ENCODE measurements around the gene MEIS2. TPM values are rescaled to one million over a fixed set of nuclear protein-coding genes. Genes with fewer than 3 reads are reported as not detected.

MEIS2 gene
- total RNA-seq, 1 donor from 2014 or later, result 44.9 TPM

GRCh38 chr15:36880224-36880912 lies 220.0 kb downstream of the MEIS2 start:
- DNase-seq, result peak; percentile 31
- intact Hi-C loops (cut with micrococcal nuclease), result loop anchor here (5.0 kb wide), 1 partner anchor 232 kb away; no protein-coding TSS in a partner anchor
- no peak for ATAC-seq

DNA sequence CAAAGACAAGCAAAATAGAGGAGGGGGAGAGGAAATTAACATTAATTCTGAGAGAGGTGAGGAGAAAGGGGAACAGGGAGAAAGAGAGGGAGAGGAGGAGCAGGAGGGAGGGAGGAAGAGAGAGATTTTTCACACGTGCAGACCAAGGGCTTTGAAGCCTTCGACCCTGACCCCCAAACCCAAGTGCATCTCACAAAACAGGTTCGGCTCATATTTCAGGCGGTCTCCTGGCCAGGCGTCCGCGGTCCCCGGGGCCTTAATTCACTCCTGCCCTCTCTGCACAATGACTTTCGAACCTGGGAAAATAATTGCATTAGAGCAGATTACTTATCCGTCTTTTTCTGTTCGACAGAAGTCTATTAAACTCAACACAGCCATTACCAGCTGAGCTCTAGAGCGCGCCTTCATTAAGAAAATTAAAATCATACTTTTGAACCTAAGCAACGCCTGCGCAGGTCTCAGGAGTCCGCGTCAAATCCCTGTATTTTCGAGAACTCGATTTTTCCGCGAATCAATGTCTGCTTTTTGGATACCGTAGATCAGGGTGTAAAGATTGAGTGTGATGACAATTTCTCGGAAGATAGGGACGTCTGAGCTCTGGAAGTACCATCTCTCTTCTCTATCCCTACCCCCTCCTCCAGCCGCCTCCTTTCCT lies 220.7 kb downstream of the MEIS2 start:
- ATAC-seq (no peak), DNase-seq (no peak)
- intact Hi-C loops (cut with micrococcal nuclease), result loop anchor here (5.0 kb wide), 1 partner anchor 233 kb away; no protein-coding TSS in a partner anchor

DNA sequence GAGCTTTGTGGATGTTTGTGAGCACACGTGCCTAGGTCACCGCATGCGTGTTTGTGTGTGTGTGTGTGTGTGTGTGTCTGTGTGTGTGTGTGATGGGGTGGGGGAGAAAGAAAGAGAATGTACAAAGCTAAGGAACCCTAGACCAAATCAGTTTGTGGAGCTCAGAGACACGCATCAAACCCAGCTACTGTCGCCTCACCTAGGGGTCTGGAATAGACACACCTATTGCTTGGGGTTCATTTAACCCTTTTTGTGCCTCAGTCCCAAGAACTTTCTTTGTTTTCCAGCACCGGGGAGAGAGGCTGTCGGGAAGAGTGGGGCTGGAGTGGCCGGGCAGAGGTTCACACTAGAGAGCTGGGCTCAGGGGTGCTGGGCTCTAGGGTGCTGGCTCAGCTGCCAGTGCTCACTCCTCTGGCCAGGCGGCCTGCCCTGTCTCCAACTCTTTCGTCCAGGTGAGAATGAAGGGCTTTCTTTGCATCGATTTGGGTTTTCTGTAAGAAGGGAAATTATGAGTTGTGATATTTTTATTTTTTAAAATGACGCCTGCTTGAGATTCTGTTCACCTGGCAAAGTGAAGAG lies 221.6 kb downstream of the MEIS2 start:
- DNase-seq (no peak), ATAC-seq (no peak)
- intact Hi-C loops (cut with micrococcal nuclease), result no loop called here

DNA sequence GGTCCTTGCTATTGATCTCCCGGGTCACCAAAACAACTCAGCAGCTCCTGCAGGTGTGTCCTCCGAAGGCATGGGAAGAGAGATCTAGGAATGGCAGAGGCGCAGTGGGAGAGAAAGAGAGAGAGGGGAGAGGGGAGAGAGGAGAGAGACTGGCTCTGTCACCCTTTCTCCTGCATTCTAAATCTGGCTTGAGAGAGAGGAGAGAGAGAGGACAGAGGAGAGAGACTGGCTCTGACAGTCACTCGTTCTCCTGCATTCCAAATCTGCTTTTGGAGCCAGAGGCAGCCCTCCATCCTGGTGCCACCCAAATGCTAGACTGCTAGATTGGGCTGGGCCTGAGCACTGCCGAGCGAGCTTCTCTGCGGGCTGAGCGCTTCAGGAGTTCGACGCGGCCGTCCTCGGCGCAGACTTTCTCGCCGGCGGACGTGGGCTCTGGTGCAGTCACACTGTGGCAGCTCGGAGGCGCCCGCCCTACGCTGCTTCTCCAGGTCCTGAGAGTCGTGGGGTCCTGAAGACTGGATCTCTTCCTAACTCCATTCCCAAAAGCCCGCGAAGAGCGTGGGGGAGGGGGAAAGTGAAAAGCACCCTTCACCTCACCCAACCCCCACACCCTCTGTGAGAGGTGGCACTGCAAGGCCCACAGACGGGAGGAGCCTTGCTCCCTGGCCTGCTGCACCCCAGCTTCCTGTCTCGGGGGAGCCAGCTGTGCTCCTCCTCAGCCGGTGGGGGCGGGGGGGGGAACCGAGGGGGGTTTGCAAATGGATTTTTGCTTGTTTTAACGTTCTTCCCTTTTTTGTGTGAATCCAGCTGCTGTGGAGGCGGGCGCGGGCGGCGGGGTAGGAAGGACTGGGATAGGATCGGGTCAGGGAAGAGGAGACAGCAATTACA lies 222.3 kb downstream of the MEIS2 start:
- intact Hi-C loops (cut with micrococcal nuclease), result no loop called here
- peak; percentile 72 for ATAC-seq
- DNase-seq, result peak; percentile 43

GRCh38 chr15:36877294-36877693 lies 223.1 kb downstream of the MEIS2 start:
- ATAC-seq (peak; percentile 14), DNase-seq (no peak)
- intact Hi-C loops (cut with micrococcal nuclease), result no loop called here

DNA sequence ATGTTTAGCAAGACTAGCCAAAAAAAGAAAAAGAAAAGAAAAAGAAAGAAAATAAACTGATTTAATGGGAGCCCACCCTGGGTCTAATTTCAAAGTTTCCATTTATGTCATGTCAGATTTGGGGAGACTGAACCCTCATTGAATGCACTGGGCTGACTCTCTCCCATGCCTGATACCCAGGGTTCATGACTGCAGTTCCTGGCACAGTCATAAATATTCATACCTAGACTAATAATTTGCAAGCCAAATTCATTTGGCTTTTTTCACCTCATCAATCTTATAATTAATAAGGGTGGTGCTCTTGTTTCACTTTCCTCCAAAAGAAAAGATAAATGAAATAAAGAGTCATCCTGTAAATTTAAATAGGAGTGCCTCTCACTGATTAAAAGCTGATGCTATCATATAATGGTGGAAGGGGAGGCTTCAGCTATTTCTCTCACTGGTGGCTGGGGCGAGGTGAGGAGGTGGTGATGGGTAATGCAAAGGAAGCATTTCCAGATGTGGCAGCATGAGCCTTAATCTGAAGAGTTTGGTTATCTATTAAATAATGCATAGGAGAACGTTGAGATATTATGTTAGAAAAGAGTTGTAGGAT lies 224.5 kb downstream of the MEIS2 start:
- DNase-seq (no peak), ATAC-seq (no peak)
- intact Hi-C loops (cut with micrococcal nuclease), result no loop called here

GRCh38 chr15:36874930-36875329 lies 225.4 kb downstream of the MEIS2 start:
- ATAC-seq, result no peak
- intact Hi-C loops (cut with micrococcal nuclease), result no loop called here
- no peak for DNase-seq

GRCh38 chr15:36867436-36867835 lies 232.9 kb downstream of the MEIS2 start:
- intact Hi-C loops (cut with micrococcal nuclease), result no loop called here
- no peak for DNase-seq
- no peak for ATAC-seq

- no peak for ATAC-seq
- intact Hi-C loops (cut with micrococcal nuclease), result no loop called here
- no peak for DNase-seq
Measured at GRCh38 chr15:36866896-36867295, 233.5 kb downstream of the MEIS2 start.

DNA sequence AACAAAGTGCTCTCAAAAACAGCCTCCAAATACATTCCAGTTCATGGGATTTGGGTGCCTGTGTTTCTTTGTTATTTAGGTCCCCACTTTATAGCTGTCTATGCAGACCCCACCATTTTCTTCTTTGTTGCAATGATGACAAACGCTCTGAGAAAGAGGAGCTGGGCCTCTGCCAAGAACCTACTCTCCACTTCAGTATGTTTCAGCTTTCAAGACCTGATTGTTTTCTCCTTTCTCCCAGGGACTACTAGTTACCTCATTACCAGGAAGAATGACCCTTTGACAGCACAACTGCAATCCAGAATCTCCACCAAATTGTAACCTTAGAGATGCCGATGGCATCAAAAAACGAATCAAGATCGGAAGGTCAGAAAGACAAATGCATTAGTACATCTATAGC lies 236.8 kb downstream of the MEIS2 start:
- intact Hi-C loops (cut with micrococcal nuclease), result no loop called here
- ATAC-seq (no peak), DNase-seq (no peak)

DNA sequence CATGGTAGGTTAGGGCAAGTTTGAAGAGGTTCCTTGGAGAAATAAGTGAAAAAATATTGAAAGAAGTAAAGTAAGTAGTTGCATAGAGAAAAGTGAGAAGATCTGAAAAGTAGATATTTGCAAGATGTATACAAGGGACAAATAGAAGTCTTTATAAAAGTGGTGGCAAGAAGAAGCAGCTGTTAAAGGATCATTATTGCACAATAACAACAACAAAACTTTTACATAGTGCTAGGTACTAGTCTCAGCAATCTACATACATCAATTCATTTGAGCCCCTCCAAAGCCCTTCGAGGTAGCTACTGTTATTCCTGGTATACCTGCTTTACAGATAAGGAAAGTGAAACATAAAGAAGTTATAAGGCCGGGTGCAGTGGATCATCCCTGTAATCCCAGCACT lies 239.6 kb downstream of the MEIS2 start:
- no peak for ATAC-seq
- no peak for DNase-seq
- intact Hi-C loops (cut with micrococcal nuclease), result no loop called here

- ATAC-seq, result no peak
- DNase-seq, result no peak
- intact Hi-C loops (cut with micrococcal nuclease), result no loop called here
Measured at GRCh38 chr15:36858423-36858822, 241.9 kb downstream of the MEIS2 start.

GRCh38 chr15:36856339-36856973 lies 243.9 kb downstream of the MEIS2 start:
- intact Hi-C loops (cut with micrococcal nuclease), result no loop called here
- no peak for DNase-seq
- ATAC-seq, result no peak

DNA sequence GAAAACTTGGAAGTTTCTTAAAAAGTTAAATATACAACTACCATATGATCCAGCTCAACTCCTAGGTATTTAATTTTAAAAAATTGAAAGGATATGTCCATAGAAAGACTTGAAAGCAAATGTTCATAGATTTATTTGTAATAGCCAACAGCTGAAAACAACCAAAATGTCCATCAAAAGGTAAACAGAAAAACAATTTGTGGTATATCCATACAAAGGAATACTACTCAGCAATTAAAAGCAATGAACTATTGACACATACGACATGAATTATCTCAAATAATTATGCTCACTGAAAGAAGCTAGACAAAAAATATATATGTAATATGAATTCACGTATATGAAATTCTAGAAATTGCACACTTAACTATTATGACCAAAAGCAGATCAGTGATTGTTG lies 249.5 kb downstream of the MEIS2 start:
- intact Hi-C loops (cut with micrococcal nuclease), result no loop called here
- ATAC-seq (no peak), DNase-seq (no peak)

DNA sequence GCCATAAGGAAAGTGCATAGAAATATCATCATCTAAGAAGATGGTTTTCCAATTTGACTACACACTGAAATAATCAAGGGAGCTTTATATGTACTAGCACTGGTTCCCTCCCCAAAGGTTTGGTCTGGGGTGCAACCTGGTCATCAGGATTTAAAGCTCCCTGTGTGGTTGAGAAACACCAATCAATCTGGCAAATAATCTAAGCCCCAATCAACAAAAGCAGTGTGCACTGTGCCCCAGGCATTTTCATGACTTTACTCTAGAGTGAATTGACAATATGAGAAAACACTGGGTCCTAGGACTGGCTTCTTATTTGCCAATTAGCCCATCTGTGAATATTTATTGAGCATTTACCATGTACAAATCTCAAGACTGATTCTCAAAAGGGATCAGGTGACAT lies 255.1 kb downstream of the MEIS2 start:
- intact Hi-C loops (cut with micrococcal nuclease), result no loop called here
- ATAC-seq, result no peak

GRCh38 chr15:36844534-36844998 lies 255.8 kb downstream of the MEIS2 start:
- intact Hi-C loops (cut with micrococcal nuclease), result no loop called here
- DNase-seq, result no peak
- ATAC-seq, result no peak

More for the DNA sequence above, 255.1 kb downstream of the MEIS2 start:
- DNase-seq, result no peak

DNA sequence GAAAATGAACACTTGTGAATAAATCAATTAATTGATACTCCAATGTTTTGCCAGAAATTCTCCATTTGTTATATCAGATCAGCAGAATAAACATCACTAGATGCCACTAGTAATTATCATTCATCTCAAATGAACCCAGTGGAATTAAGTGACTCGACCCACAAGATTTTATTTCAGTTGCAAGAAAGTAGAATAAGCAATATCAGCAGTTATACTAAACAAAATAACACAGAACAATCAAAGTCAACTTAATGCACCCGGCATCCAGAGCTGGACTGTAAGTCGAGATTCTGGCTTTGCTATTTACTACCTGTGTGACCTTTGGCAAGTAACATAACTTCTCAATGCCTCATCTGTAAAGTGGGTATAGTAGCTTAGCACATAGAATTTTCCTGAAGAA lies 256.5 kb downstream of the MEIS2 start:
- intact Hi-C loops (cut with micrococcal nuclease), result no loop called here
- no peak for ATAC-seq
- DNase-seq, result no peak

GRCh38 chr15:36841193-36841592 lies 259.2 kb downstream of the MEIS2 start:
- DNase-seq (no peak), ATAC-seq (no peak)
- intact Hi-C loops (cut with micrococcal nuclease), result no loop called here

Measured in left ventricle myocardium superior (tissue), 1 donor.